ENCODE results near the gene ARHGAP20.

ARHGAP20 gene

GRCh38 chr11:110564676-110565356, 147.4 kb downstream of the ARHGAP20 start:
- no peak overlapping the region for H3K4me3 ChIP-seq (ENCODE audit: low read depth, low read length)
- TF ChIP-seq CTCF (IDR thresholded peaks at IDR 0.05; ENCODE audit: low read depth, low read length): no peak

GRCh38 chr11:110544779-110545178, 167.5 kb downstream of the ARHGAP20 start:
- no peak overlapping the region for H3K4me3 ChIP-seq (ENCODE audit: low read depth, low read length)
- TF ChIP-seq CTCF (IDR thresholded peaks at IDR 0.05; ENCODE audit: low read depth, low read length): no peak

- H3K4me3 ChIP-seq (ENCODE audit: low read depth, low read length): no peak overlapping the region
- no peak for TF ChIP-seq CTCF (IDR thresholded peaks at IDR 0.05; ENCODE audit: low read depth, low read length)
Measured at GRCh38 chr11:110538154-110538553, 174.1 kb downstream of the ARHGAP20 start.

GRCh38 chr11:110530900-110531741, 181.1 kb downstream of the ARHGAP20 start:
- TF ChIP-seq CTCF (IDR thresholded peaks at IDR 0.05; ENCODE audit: low read depth, low read length): no peak

GRCh38 chr11:110529043-110529442, 183.2 kb downstream of the ARHGAP20 start:
- H3K4me3 ChIP-seq (ENCODE audit: low read depth, low read length): no peak overlapping the region
- TF ChIP-seq CTCF (IDR thresholded peaks at IDR 0.05; ENCODE audit: low read depth, low read length): no peak

More at GRCh38 chr11:110530900-110531741, 181.1 kb downstream of the ARHGAP20 start:
- H3K4me3 ChIP-seq (ENCODE audit: low read depth, low read length): no peak overlapping the region

- H3K4me3 ChIP-seq (ENCODE audit: low read depth, low read length): no peak overlapping the region
- no peak for TF ChIP-seq CTCF (IDR thresholded peaks at IDR 0.05; ENCODE audit: low read depth, low read length)
Measured at GRCh38 chr11:110527146-110527545, 185.1 kb downstream of the ARHGAP20 start.
